ELR (cell line): ENCODE measurements around the gene KLF11.

Experiments used
- DNase-seq: peaks from one replicate; pipeline ENCODE4 v3.0.0-alpha.2; 2015; ENCODE audit warnings: low read depth

KLF11 gene

GRCh38 chr2:10064932-10065772, 21.8 kb downstream of the KLF11 start:
- no peak for DNase-seq

- no peak for DNase-seq
These were observed 22.4 kb downstream of the KLF11 start for GRCh38 chr2:10065773-10066055.

GRCh38 chr2:10067330-10067729, 24.0 kb downstream of the KLF11 start:
- no peak for DNase-seq

DNA sequence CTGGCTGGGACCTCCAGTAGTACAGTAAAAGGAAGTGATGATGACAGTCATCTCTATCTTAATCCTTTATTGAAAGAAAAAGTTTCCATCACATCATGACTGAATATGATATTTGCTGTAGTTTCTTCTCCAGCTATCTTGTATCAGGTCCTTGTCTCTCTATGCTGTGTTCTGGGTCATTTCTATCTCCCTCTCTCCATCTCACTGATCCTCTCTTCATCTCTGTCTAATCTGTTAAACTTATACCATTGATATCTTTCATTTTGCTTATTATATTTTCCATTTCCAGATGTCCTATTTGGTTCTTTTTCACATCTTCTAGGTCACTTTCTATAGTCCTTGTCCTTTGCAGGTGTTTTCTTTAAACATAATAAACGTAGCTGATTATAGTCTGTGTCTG, 24.5 kb downstream of the KLF11 start:
- no peak for DNase-seq

GRCh38 chr2:10071176-10071575, 27.8 kb downstream of the KLF11 start:
- DNase-seq, result no peak

DNA sequence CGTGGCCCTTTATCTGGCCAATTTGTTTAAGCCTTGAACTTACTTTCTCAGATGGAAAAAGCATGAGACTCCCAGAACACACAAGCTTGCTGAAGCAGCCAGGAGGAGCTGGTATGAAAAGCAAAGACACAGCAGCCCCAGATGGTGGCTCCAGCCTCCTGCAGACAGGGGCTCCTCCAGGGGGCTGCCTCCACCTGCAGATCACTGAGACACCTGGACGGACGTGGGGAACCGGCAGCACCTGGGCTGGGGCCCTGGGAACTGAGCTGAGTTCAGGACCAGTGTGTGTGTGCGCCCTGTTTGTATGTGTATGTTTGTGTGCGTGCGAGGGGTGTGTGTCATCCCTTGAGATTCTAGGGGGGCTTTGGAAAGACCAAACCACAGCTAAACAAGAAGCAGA, 28.2 kb downstream of the KLF11 start:
- DNase-seq, result no peak

- peak; percentile 80 for DNase-seq
These were observed 29.5 kb downstream of the KLF11 start for GRCh38 chr2:10072656-10073480.

GRCh38 chr2:10073706-10074105, 30.4 kb downstream of the KLF11 start:
- DNase-seq, result no peak

- no peak for DNase-seq
These were observed 31.8 kb downstream of the KLF11 start for GRCh38 chr2:10075101-10075500.

DNA sequence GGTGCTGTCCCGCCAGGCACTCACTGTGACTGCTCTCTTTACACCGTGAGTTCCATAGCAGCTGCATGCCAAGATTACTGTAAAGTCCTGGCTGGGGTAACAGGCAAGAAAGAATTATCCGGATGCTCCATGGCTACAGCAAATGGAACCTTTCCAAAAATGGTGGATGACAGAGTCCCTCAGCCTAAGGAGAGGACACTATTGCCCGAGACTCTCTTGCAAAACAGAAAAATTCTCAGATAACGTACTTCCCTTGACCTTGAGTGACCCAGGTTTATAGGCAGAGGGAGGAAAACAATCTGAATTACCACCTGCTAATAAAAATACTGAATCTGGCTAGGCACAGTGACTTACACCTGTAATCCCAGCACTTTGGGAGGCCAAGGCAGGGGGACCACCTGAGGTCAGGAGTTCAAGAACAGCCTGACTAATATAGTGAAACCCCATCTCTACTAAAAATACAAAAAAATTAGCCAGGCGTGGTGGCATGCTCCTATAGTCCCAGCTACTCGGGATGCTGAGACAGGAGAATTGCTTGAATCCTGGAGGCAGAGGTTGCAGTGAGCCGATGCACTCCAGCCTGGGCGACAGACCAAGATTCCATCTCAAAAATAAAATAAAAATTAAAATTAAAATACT, 32.3 kb downstream of the KLF11 start:
- DNase-seq, result no peak

DNA sequence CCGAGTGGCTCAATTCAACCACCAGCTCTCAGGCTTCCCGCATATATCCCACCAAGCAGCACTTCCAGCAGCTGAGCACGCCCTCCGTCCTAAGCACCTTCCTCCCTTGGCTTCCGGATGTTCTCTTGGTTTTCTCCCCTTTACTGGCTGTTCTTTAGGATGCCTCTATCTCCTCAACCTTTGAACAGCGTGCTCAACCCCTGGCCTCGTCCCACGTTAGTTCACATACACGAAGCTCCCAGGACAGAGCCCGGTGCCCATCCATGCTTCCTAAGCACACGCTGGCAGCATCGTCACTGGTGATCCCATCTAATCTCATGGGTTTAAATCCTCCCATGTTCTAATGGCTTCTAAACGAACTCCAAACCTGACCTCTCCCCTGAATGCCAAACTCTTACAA, 33.2 kb downstream of the KLF11 start:
- no peak for DNase-seq

GRCh38 chr2:10076988-10077527, 33.7 kb downstream of the KLF11 start:
- DNase-seq, result no peak

- DNase-seq, result no peak
These were observed 34.7 kb downstream of the KLF11 start for GRCh38 chr2:10078001-10078400.

DNA sequence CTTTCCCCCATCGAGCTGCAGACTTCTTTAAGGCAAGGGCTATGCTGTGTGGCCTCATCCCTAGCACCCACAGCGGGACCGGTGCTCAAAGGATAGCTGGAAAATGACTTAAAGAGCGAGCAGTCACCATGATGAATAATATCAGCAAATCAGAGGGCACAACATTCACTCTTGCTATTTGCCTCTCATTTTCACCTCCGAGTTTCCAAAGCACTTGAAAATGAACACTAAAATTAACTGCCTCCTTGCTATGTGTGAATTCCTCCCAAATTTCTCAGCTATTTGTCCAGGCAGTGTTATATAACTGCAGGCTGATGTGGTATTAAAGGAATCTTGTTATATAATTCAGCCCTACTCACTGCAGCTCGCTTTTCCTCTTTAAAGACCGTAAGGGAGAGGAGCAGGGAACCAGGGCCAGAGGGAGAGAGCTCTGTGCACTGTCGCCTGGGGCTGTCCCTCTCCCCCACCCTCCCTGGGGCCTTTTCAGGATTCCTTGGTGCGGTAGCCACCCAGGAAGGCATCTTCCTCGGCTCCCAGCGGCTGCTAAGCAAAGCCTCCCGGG, 35.4 kb downstream of the KLF11 start:
- no peak for DNase-seq

- peak; percentile 55 for DNase-seq
These were observed 36.0 kb downstream of the KLF11 start for GRCh38 chr2:10079266-10079869.

- peak; percentile 17 for DNase-seq
These were observed 36.7 kb downstream of the KLF11 start, which contains the start of gene CYS1 for GRCh38 chr2:10079870-10080535. CYS1 (minus strand) TSS chr2:10080411; CDS start chr2:10080223, 188 bp downstream.

GRCh38 chr2:10080536-10081304, 37.4 kb downstream of the KLF11 start:
- DNase-seq, result no peak

DNA sequence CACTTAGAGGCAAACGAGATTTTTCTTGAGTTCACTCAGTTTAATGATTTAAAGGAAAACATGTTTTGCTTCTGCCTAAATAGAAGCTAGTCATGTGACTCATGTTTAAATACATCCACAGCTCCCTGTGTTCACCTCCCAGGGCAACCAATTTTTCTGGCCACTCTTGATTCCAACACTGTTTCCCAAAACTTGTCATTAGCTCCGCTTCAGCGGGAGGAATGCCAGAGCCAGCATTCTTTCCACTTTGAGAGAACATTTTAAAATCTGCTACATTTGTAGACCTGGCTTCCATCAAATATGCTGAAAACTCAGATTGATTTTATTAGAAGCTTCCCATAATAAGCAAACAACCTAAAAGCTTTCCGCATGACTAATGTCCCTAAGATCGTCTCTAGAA, 39.7 kb downstream of the KLF11 start:
- DNase-seq, result no peak

GRCh38 chr2:10083692-10084211, 40.4 kb downstream of the KLF11 start:
- DNase-seq, result no peak

- no peak for DNase-seq
These were observed 41.0 kb downstream of the KLF11 start for GRCh38 chr2:10084223-10084865.
